GM19025 (cell line): ENCODE data around the gene PLCG1.
"Not testable (repeated sequence)": the region's sequence is repeated elsewhere in the genome, so short reads cannot be mapped to it uniquely, and the experiment has no call there.

Source experiments
- ATAC-seq: cut with Tn5 transposase; IDR thresholded peaks from one replicate; pipeline ENCODE4 v1.9.1; 2021; ENCODE audit warnings: mild to moderate bottlenecking, low read depth, moderate library complexity; ENCODE audit not compliant: unreplicated experiment

Gene PLCG1

GRCh38 chr20:41123631-41124030 is 13.7 kb upstream of the PLCG1 start:
- no peak for ATAC-seq

- ATAC-seq: no peak
Measured at GRCh38 chr20:41124451-41125094, 12.8 kb upstream of the PLCG1 start.

- ATAC-seq: no peak
Measured at GRCh38 chr20:41125530-41126457, 11.5 kb upstream of the PLCG1 start.

- ATAC-seq: no peak
Measured at GRCh38 chr20:41126719-41127118, 10.6 kb upstream of the PLCG1 start.

- not testable (repeated sequence) for ATAC-seq
Measured at GRCh38 chr20:41128317-41128716, 9.0 kb upstream of the PLCG1 start.

GRCh38 chr20:41131594-41132387 is 5.6 kb upstream of the PLCG1 start:
- ATAC-seq: no peak

GRCh38 chr20:41132388-41132775 is 5.0 kb upstream of the PLCG1 start:
- not testable (repeated sequence) for ATAC-seq

- peak; percentile 51 for ATAC-seq
Measured at GRCh38 chr20:41133709-41134361, 3.5 kb upstream of the PLCG1 start.

GRCh38 chr20:41134362-41135186 is 2.8 kb upstream of the PLCG1 start:
- ATAC-seq: no peak

- ATAC-seq: no peak
Measured at GRCh38 chr20:41135187-41135887, 2.0 kb upstream of the PLCG1 start.

GRCh38 chr20:41135888-41136679 is 1.3 kb upstream of the PLCG1 start:
- no peak for ATAC-seq

GRCh38 chr20:41137614-41138474 is 501 bp downstream of the PLCG1 start:
- ATAC-seq: peak; percentile 13

- no peak for ATAC-seq
Measured at GRCh38 chr20:41138475-41139226, 1.3 kb downstream of the PLCG1 start.

- ATAC-seq: no peak
Measured at GRCh38 chr20:41139227-41140093, 2.1 kb downstream of the PLCG1 start.

- no peak for ATAC-seq
Measured at GRCh38 chr20:41140226-41141133, 3.1 kb downstream of the PLCG1 start.
